Measurements from ENCODE around the gene SEMA3B.
A peak's percentile ranks its signal among the peaks of the same experiment; 100 is the strongest.
"Not testable (repeated sequence)": the region's sequence is repeated elsewhere in the genome, so short reads cannot be mapped to it uniquely, and the experiment has no call there.

The SEMA3B gene

DNA sequence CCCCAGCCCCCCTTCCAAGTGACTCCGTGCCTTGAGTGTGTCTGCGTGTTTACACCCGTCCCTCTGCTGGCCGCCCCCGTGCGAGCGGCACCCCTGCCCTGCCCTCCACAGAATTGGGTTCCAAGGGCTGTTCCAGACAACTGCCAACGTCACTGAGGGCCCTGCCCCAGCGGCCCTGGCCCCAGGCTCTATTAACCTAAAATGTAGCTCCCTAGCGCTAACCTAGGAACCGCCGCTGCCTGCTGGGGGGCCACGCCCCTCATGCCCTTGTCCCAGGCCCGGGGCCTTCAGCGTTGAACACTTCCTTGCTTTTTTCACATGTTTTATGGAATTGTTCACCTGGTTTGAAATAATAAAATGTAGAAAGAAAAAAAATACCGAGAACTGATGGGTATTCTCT is 10.0 kb upstream of the SEMA3B start:
- no peak for DNase-seq (ENCODE audit: low read depth)

DNA sequence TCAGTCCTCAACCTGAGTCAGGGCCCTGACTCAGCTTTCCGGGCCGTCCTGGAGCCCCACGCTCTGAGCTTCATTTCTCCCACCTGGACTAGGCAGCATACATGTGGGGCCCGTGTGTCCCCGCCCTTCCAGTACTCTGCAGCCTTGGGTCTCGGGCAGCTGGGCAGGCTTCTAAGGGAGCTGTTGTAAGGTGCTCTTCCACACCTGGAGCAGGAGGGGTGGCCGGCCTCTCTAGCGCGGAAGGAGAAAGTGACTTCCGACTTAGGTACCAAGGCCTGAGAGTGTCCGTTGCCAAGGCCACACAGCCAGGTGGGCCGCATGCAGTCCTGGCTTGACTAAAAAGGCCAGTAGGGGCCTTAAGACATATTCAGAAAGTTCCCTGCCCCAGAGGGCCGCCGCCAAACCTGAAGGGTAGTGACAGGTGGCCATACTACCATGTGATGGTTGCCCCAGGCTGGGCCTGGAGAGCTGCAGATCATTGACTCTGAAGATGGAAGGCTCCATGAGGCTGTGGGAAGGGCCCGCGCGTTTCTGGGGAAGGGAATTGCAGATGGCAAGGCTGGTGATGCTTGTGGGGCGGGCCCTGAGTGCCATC is 9.4 kb upstream of the SEMA3B start:
- no peak for DNase-seq (ENCODE audit: low read depth)

DNA sequence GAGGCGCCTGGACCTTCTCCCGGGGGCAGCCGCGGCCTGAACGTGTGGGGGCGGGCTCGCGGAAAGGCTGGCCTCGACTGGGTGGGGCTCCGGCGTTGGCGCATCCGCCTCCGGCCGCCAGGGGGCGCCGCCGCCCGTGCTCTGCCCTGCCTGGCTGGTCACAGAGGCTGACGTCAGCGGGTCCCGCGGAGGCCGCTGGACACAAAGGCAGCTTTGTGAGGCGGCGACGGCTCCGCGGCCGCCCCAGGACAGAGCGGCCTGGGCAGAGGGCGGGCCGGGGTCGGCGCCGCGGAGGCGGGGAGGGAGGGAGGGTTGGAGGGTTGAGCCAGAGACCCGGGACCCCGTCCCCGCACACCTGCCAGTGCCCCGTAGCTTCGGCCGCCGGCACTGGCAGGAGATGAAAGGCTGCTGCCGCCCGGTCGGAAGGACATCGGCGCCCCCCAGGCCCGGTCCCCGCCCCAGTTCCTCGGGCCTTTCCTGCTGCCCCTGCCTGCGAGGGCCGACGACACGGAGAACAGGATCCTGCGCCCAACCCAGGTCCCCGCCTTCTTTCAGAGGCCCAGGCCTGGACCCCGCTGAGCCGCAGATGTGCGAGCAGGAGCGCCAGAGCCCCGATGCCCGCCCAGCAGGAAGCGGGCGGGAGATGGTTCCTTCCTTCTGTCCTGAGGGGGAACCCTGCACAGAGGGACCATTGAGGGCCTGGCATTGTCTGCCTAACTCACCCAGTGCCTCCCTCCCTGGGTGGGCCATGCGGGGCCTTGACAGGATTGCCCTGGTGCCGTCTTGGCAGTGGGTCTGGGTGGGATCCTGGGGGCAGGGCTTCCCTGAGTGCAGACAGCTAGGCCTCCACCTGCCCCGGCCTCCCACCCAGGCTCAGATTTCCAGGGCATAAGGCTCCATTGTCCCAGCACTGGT is 8.7 kb upstream of the SEMA3B start:
- peak; percentile 79 for DNase-seq (ENCODE audit: low read depth)

DNA sequence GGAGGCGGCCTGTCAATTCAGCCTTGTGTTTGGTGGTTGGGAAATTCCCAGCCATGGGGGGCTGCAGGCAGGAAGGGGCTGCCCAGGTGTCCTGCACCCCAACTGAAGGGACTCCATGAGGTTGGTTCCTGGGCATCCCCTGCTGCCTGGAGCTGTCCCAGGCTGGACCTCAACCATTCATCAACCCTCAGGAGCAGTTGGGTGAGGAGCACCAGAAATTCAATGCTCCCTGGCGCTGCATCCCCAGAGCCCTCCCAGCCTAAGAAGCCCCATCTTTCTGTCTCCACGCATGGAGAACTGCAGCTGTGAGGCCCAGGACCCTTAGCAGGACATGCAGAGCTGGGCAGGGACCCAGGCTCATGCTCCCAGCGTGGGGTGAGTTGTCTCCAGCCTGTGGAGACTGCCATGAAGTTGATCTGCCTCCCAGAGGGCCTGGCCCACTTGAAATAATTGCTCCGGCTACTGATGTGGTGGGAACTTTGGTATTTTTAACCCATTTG is 8.0 kb upstream of the SEMA3B start:
- DNase-seq (ENCODE audit: low read depth) = no peak

DNA sequence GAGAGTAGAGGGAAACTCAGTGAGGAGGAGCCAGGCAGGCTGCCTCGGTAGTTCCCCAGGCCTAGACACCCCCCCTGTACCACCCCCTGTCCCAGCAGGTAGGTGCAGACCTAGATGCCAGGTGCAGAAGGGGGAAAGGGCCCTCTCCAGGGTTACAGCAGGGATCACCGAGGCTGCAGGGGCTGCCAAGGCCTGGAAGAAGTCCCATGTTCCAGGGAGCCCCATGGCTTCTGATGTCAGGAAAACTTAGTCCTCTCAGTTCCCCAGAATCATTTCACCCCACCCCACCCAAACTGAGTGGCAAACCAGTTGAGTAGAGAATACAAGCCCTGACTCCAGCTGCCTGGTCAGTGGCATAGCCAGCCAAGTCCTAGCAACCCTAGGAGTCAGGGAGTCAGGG is 7.4 kb upstream of the SEMA3B start:
- DNase-seq (ENCODE audit: low read depth) = no peak

DNA sequence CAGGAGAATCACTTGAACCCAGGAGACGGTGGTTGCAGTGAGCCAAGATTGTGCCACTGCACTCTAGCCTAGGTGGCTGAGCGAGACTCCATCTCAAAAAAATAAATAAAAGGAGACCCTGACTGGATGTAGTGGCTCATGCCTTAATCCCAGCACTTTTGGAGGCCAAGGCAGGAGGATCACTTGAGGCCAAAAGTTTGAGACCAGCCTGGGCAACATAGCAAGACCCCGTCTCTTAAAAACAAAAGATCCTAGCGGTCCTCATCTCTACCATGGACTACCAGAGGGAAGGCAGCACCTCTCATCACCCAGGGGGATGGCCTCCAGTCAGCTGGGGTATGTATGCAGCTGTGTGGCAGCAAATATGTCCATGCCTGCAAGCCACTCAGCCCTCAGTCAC is 6.7 kb upstream of the SEMA3B start:
- DNase-seq (ENCODE audit: low read depth) = not testable (repeated sequence)

DNA sequence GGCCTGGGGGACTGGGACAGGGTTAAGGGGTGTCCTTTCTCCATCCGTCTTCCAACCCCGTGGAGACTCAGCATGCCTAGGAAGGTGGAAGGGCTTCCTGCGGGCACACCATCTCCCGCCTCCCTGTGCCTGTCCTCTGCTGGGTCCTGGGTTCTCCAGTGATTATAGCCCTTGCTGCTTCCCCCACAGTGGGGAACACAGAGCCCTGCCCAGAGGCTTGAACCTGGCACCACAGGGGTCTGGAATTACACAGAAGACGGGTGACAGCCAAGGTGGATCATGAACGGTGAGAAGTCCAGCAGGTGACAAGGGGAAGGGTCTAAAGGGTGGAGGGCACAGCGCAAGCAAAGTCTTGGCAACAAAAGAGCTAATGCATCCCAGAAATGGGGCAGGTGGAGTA is 6.2 kb upstream of the SEMA3B start:
- DNase-seq (ENCODE audit: low read depth) = no peak

DNA sequence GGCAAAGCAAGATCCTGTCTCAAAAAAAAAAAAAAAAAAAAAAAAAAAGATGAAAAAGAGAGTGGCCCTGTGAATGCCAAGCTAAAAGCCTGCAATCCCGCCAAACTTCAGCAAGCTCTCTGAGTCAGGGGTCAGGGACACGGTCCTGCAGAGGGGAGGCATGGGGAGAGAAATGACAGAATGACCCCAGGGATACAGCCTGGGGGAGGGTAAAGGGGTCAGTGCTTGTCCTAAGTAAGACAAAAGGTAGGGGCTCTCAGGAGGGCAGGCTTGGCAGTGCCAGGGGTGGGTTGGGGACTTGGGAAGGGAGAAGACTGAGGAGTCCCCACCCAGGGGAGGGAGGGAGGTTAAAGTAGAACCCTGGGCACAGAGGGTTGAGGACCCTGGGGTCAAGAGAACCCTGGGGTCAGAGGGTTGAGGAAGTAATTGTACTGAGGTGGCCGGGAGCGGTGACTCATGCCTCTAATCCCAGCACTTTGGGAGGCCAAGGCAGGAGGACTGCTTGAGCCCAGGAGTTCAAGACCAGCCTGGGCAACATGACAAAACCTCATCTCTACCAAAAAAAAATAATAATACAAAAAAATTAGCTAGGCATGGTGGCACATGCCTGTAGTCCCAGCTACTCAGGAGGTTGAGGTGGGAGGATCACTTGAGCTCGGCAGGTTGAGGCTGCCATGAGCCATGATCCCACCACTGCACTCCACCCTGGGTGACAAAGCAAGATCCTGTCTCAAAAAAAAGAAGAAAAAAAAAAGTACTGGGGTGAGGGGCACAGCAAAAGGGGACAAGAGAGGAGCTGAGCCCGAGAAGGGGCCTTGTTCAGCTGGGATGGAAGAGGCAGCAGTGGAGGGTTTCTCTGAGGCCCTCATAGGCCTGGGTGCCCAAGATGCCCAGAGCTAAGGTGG is 5.2 kb upstream of the SEMA3B start:
- no peak for DNase-seq (ENCODE audit: low read depth)

DNA sequence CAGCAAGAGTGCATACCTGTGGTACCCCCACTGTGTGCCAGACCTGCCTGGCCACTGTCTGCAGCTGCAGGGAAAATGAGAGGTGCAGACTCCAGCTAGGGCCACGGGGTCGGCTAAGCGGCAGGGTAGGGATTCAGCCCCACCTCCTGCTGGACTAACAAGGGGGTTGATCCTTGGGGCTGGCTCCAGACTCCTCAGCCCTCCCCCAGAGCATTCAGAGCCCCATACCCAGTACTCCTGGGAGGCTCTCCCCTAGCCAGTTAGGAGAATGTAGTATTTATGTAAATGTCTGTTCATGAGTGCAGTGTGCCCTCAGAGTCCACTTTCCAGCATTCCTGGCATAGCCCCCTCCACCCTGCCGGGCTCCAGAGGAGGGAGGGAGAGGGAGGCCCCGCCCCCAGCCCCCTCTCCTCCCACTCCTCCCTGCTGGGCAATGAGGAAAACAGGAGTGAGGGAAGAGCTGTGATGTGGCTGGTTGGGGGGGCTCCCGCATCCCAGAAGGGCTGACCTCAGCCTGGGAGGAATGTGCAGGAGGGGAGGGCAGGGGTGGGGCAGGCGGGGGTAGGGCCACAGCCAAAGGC is 4.5 kb upstream of the SEMA3B start:
- DNase-seq (ENCODE audit: low read depth) = peak; percentile 88

DNA sequence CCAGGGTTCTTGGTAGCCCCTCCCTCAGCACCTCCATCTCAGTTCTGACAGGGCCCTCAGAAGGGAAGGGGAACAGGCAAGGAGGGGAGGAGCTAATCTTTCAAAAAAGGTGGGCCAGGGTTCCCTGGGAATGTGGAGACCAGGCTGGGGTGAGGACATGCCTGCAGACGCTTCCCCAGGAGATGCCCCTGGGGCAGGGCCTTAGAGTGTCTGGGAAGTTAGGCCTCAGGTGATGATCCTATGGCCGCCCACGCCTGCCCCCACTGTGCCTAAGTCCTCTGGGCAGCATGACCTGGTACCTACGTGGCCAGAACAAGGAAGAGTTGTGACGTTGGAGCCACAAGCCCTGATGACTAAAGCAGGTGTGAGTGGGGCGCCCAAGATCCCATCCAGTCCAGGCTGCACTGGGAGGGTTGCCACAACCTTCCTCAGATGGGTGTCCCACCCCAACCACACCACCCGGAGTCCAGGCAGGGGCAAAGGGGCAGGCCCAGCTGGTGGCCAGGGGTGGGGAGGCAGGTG is 3.9 kb upstream of the SEMA3B start:
- DNase-seq (ENCODE audit: low read depth) = no peak

DNA sequence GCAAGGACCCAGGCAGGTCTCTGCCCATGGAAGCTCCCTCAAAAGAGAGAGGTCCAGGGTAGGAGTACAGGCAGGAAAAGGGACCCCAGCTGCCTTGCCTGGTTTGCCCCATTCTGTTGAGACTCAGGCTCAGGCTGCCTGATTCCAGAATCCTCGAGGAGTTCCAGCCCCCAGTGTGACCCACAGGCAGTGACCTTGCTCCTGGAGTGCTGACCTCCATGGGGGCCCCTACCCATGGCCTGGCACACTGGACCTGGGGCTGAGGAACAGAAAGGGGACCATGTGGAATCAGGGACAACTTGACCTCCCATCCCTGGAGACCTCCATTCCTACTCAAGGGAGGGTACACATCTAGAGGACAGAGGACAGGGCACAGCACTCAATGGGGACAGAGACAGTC is 3.4 kb upstream of the SEMA3B start:
- DNase-seq (ENCODE audit: low read depth) = no peak

DNA sequence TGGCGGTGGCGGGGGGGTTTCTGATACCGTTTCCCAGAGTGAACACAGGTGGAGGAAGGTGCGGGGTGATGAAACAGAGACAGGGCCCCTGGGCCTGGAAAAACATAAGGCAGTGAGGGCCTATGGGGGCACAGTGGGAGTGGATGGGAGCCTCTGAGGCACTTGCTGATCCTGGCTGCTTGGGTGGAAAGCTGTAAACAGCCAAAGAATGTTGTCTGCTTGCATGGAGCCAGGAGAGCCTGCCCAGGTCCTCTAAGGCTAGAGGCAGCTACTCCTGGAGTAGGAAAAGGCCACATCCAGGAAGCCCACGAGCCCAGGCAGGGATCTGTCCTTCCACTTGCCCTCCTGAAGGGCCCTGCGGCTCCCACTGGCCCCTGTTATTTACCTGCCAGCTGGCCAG is 2.9 kb upstream of the SEMA3B start:
- DNase-seq (ENCODE audit: low read depth) = no peak

DNA sequence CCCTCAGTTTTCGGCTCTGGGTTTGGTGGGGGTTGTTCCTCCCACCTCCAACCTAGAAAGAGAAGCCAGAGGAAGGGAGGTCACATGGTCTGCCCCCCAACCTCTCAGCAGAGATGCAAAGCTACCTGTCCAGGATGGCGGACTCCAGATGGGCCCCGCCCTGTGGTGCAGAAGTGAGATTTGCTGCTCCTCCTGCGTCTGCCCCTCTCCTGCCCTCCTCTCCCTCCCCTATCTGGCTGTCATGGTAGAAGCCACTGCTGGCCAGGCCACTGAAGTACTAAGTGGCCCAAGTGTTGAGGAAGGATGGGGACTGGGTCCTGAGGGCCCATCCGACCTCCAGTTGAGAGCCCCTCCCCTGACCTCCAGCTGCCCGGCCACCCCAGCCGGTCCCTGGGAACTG is 2.1 kb upstream of the SEMA3B start:
- DNase-seq (ENCODE audit: low read depth) = no peak

DNA sequence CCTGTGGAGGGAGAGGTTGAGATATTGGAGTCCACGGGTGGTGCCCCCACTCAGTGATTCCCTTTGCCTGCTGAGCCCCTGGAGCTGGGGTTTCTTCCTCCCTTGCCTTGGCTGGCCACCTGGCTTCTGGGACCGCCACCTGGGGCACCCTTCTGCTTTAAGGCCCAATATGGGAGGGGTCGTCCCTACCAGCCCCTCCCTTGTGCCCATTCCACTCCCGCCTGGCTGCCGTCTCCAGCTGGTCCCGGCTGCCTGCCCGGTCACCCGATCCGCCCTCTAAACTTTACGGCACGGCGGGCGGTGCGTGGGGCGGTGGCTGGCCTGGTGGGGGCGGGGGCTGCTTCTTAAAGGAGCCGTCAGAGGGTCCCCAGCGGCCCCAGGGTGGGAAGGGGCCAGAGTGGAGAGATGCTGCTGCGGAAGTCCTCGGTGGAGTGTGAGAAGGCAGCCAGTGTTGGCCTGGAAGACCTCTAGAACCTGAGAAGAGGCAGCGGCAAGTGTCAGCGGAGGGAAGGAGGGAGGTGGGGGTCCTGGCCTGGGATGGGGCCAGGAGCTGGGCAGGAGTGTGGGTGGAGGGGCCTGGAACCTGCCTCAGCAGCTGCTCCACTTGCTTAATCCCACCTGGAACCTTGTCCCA is 1.6 kb upstream of the SEMA3B start:
- no peak for DNase-seq (ENCODE audit: low read depth)

DNA sequence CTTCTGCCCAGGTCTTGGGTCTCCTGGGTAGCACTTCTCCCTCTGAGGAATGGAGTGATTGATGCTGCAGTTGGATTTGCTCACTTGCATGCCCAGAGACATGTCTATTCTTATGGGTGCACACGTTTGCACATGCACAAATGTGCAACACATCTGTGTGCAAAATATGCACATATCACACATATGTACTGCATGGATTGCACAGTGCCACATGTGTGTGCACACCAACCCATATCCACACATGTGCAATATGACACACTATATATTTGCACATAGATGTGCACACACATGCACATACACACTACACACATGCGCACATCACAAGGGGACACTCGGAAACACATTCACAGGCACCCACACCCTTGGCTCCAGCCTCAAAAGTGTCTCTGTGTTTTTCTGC is 671 bp upstream of the SEMA3B start:
- no peak for DNase-seq (ENCODE audit: low read depth)

DNA sequence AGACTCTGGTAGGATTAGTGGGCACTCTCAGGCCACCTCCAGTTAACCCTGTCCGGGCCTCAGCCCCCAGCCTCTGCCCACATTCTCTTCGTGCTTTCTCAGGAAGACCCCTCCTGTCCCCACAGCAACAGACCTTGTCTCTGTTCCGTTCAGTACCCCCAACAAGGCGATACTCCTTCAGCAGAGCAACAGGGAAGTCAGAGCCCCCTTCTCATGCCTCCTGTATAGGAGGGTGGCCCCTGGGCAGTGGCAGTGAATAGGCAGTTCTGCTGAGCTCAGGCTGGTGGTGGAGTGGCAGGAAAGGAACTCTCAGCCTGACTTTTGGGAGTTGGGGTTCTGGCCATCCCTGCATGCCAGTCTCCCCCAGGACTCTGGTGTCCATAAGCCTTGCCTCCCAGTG is 513 bp downstream of the SEMA3B start:
- no peak for DNase-seq (ENCODE audit: low read depth)

DNA sequence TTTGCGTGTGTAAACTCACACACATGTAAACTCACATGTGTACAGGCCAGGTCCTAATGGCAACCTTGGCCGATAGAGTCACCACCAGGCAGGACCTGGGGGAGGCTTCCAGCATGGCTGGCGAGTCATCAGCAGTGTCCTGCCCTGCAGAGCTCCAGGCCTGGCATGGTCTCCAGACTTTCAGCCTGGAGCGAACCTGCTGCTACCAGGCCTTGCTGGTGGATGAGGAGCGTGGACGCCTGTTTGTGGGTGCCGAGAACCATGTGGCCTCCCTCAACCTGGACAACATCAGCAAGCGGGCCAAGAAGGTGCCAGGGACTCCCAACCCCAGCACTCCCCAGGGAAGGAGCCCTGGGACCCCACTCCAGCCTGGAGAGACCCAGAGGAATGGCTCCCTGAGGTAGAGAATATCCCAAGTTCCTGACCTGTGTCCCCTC is 1.0 kb downstream of the SEMA3B start:
- DNase-seq (ENCODE audit: low read depth) = no peak

DNA sequence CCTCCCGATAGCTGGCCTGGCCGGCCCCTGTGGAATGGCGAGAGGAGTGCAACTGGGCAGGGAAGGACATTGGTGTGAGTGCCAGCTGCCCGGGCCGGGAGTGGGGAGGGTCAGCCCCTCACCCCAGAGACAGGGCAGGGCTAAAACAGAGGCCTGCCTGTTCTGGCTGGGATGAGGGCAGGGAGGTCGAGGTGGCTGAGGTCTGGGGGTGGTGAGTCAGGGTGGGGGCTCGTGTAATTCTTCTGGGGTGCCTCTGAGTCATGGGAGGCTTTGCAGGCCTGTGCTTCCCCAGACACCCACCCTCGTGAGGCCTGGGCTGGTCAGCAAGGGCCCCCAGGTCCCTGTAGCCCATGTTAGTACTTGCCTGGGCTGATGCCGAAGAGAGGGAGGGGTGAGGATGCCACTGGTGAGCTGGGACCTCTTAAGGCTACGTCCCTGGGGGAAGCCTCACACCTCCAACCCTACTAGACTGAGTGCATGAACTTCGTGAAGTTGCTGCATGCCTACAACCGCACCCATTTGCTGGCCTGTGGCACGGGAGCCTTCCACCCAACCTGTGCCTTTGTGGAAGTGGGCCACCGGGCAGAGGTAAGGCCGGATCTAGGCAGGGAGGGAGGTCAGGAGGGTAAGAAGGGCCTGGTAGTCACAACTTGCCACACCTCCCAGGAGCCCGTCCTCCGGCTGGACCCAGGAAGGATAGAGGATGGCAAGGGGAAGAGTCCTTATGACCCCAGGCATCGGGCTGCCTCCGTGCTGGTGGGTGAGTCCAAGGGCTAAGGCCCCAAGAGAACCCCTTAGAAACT is 1.7 kb downstream of the SEMA3B start:
- DNase-seq (ENCODE audit: low read depth) = no peak

DNA sequence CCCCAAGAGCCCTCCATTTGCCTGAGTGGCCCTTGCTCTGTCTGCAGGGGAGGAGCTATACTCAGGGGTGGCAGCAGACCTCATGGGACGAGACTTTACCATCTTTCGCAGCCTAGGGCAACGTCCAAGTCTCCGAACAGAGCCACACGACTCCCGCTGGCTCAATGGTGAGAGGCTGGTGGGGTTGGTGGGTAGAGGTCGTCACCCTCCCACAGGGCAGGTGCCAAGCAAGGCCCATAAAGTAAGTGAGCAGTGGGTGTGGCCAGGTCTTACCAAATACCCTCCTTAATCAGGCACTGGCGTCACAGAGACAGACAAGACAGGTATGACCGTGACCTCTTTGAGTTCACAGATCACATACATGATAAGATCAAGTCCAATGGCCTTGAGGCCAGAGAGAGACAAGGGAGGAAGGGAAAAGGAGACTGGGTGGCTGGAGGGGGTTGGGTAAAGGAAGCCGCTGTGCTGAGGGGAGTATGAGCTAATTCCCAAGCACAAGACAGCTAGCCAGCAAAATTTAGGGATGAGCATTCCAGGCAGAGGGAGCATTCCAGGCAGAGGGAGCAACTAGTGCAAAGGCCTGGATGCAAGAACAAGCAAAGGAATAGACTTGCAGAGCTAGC is 2.5 kb downstream of the SEMA3B start:
- no peak for DNase-seq (ENCODE audit: low read depth)

DNA sequence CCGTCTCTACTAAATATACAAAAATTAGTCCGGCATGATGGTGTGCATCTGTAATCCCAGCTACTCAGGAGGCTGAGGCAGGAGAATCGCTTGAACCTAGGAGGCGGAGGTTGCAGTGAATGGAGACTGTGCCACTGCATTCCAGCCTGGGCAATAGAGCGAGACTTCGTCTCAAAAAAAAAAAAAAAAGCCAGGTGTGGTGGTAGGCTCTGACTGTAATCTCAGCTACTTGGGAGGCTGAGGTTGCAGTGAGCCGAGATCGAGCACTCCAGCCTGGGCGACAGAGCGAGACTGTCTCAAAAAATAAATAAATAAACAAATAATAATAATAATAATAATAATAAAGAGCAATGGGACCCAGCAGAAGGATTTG is 3.6 kb downstream of the SEMA3B start:
- DNase-seq (ENCODE audit: low read depth) = not testable (repeated sequence)
